Spleen (tissue), 11 donors: ENCODE measurements around the gene CADPS2. TPM values are rescaled to one million over a fixed set of nuclear protein-coding genes. Genes with fewer than 3 reads are reported as not detected.
A peak's percentile ranks its signal among the peaks of the same experiment; 100 is the strongest.

ENCODE experiments used
- DNase-seq: peaks from one replicate; pipeline ENCODE4 v3.0.0-alpha.2; 2020
- H3K27ac ChIP-seq, 8 donors: fragments of 200-600 bp; sonication (generic) in 7 of 8; 1 replicate in 4 of 8; 2 replicates in 4 of 8; pipeline versions ENCODE4 v1.5.0 to v1.8.0; 2016 to 2021; ENCODE audit warnings: inconsistent platforms in 4 of 8, mild to moderate bottlenecking in 4 of 8, moderate library complexity in 1 of 8
- H3K27me3 ChIP-seq, 7 donors: fragments of 200-600 bp; sonication (generic) in 6 of 7; replicated peaks in 1 of 7; 1 replicate in 4 of 7; 2 replicates in 3 of 7; pipeline versions ENCODE4 v1.5.0 to v1.8.0; 2016 to 2021; ENCODE audit warnings: inconsistent platforms in 3 of 7, mild to moderate bottlenecking in 1 of 7
- H3K36me3 ChIP-seq, 6 donors: fragments of 200-600 bp; sonication (generic) in 5 of 6; 1 replicate in 4 of 6; 2 replicates in 2 of 6; pipeline versions ENCODE4 v1.5.0 to v1.8.0; 2016 to 2021; ENCODE audit warnings: inconsistent platforms in 2 of 6
- H3K4me1 ChIP-seq, 6 donors: fragments of 200-600 bp; sonication (generic) in 5 of 6; 1 replicate in 3 of 6; 2 replicates in 3 of 6; pipeline versions ENCODE4 v1.5.0 to v1.8.0; 2016 to 2021; ENCODE audit warnings: inconsistent platforms in 3 of 6
- H3K4me3 ChIP-seq, 8 donors: fragments of 200-600 bp; sonication (generic) in 7 of 8; 1 replicate in 4 of 8; 2 replicates in 4 of 8; pipeline versions ENCODE4 v1.5.0 to v1.8.0; 2016 to 2021; ENCODE audit warnings: inconsistent platforms in 4 of 8, mild to moderate bottlenecking in 4 of 8, moderate library complexity in 2 of 8
- H3K9me3 ChIP-seq, 8 donors: fragments of 200-600 bp; sonication (generic) in 7 of 8; 1 replicate in 4 of 8; 2 replicates in 4 of 8; pipeline versions ENCODE4 v1.5.0 to v1.8.0; 2016 to 2021; ENCODE audit warnings: inconsistent platforms in 4 of 8
- CTCF ChIP-seq, 11 experiments: fragments of 200-600 bp in 7 of 11; fragments of 450-650 bp in 4 of 11; sonication (generic) in 4 of 11; IDR thresholded peaks in 8 of 11; conservative IDR thresholded peaks in 3 of 11; 1 replicate in 7 of 11; 2 replicates in 4 of 11; pipeline versions ENCODE4 v1.4.0 to v1.8.0; 2016 to 2021; ENCODE audit warnings: antibody characterized with exemption in 11 of 11, inconsistent platforms in 4 of 11, mild to moderate bottlenecking in 1 of 11
- POLR2A ChIP-seq, 3 donors: fragments of 450-650 bp; IDR thresholded peaks; one replicate each; pipeline ENCODE4 v1.5.1; 2017; ENCODE audit warnings: antibody characterized with exemption in 3 of 3, mild to moderate bottlenecking in 1 of 3
- POLR2AphosphoS5 ChIP-seq, 3 donors: sonication (generic); formaldehyde crosslinking; IDR thresholded peaks; one replicate each; pipeline ENCODE4 v1.5.1; 2017; ENCODE audit warnings: antibody characterized with exemption in 3 of 3
- WGBS, 5 donors: extraction: QIAGEN DNeasy Blood & Tissue Kit in 3 of 5; methylation state at CpG; one replicate each; pipeline versions ENCODE4 v1.1.5 to v1.1.7; 2013 to 2018; 5-methylcytosine and 5-hydroxymethylcytosine counted together
- intact Hi-C: fragments of 100-400 bp; cut with DNase I; formaldehyde crosslinking; loops from one replicate; pipeline ENCODE4 v1.15.0; 2023; ENCODE audit warnings: low total_unique reads
- polyA plus RNA-seq, 3 donors: library from polyadenylated mRNA; stranded (reverse); fragments of 200-250 nt; gene quantifications; one replicate each; pipeline ENCODE4 v1.2.1, GENCODE V29; 2013
- total RNA-seq, 7 donors: library from RNA; depleted of rRNA in 3 of 7; stranded (reverse); fragments of >200 nt in 3 of 7; fragmentation: NEBNext Ultra II Directional in 4 of 7; extraction: Animal tissue kit (Norgen Biotek cat#: 25700) in 4 of 7; gene quantifications; one replicate each; pipeline versions ENCODE4 v1.1.0 to v1.2.1, GENCODE V29; 2016 to 2021
- donor health status: healthy with polysubstance abuse.
- donor health status: DM: no; HTN: no; CAD: no; lungs with moderate emphysema.
- donor health status: DM: no; HTN: no; CAD: no.
- donor health status: Bipolar disorder and iron deficiency.
- donor health status: healthy.
- donor health status: DM: no; HTN: no; CAD: no.
- donor health status: DM: yes; HTN: yes; CAD: no.

Gene CADPS2
- total and polyA plus RNA-seq, 10 donors, result 2.4 to 19.3 (median 11.7) TPM

DNA sequence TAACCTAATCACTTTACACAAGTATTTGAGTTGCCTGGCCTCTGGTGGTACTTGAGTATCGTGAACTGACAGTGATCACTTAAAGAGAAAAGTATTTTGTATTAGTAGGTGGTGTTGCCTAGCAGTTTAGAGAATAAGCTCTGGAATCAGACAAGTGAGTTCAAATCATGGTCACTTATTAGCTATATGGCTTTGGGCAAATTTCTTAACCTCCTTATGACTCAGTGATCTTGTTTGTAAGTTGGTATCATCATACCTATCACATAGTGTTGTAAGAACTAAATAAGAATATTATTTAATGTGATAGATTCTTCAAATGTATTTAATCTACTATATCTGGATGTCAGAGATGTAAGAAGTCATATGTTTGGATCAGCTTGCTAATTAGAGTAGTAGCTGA lies 351.2 kb downstream of the CADPS2 start:
- 41 to 90% (median 67%) methylated on average over 1 of the region's 1 CpG for WGBS, 5 donors
- TF ChIP-seq POLR2AphosphoS5 (IDR thresholded peaks at IDR 0.05), result no peak
- no peak for TF ChIP-seq CTCF (IDR thresholded peaks at IDR 0.05 in 8 of 11, conservative IDR thresholded peaks at IDR 0.05 in 3 of 11)
- no peak for TF ChIP-seq POLR2A (IDR thresholded peaks at IDR 0.05)
- no peak for DNase-seq
- H3K27me3 ChIP-seq, result no peaks in the 10 kb centered on the region
- no peaks in the 10 kb centered on the region for H3K4me1 ChIP-seq
- no peaks in the 10 kb centered on the region for H3K9me3 ChIP-seq
- no peak overlapping the region for H3K4me3 ChIP-seq
- H3K36me3 ChIP-seq, result no peaks in the 10 kb centered on the region
- H3K27ac ChIP-seq, result no peak overlapping the region
- intact Hi-C loops, result no loop called here

GRCh38 chr7:122532406-122533269 lies 353.6 kb downstream of the CADPS2 start:
- H3K27ac ChIP-seq, result no peak overlapping the region
- intact Hi-C loops, result loop anchor here (5.0 kb wide), 1 partner anchor 440 kb away; no protein-coding TSS in a partner anchor
- no peaks in the 10 kb centered on the region for H3K4me1 ChIP-seq
- TF ChIP-seq CTCF (IDR thresholded peaks at IDR 0.05 in 8 of 11, conservative IDR thresholded peaks at IDR 0.05 in 3 of 11), result peak in 4 of 11 experiments; percentile 12 to 37 (median 24)
- no peak for TF ChIP-seq POLR2AphosphoS5 (IDR thresholded peaks at IDR 0.05)
- TF ChIP-seq POLR2A (IDR thresholded peaks at IDR 0.05), result no peak
- no peaks in the 10 kb centered on the region for H3K9me3 ChIP-seq
- H3K27me3 ChIP-seq, result no peaks in the 10 kb centered on the region
- no peak for DNase-seq
- 22 to 34% (median 26%) methylated on average over 9 of the region's 9 CpGs for WGBS, 5 donors
- H3K4me3 ChIP-seq, result no peak overlapping the region
- H3K36me3 ChIP-seq, result no peaks in the 10 kb centered on the region

DNA sequence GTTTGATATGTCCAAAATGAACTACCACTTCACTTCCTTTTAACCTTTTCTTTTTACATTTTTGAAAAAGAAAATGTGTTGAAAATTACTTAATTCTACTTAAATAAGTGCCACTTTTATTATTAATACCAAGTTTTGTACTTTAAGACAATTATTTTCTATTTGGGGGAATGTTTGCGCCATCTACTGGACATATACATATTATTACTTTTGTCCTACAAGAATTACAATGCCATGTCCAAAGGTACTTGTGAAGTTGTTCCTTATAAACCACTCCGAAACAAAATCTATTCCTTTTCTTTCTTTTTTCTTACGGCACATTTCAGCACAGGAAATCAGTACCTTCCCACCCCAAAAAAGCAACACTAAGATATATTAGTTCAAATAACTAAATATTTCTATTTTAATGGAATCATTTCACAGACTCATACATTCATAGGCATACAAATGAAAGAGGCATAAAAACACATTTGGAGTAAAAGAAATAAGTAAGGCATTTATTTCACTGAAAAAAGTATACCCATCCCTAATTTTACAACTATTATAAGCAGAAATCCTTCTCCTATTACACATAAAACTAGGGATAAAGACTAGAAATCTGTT lies 357.3 kb downstream of the CADPS2 start:
- H3K9me3 ChIP-seq, result no peaks in the 10 kb centered on the region
- H3K36me3 ChIP-seq, result no peaks in the 10 kb centered on the region
- DNase-seq, result no peak
- H3K27me3 ChIP-seq, result no peaks in the 10 kb centered on the region
- intact Hi-C loops, result no loop called here
- H3K4me3 ChIP-seq, result no peak overlapping the region
- TF ChIP-seq POLR2AphosphoS5 (IDR thresholded peaks at IDR 0.05) (no peak), POLR2A (IDR thresholded peaks at IDR 0.05) (no peak), CTCF (IDR thresholded peaks at IDR 0.05 in 8 of 11, conservative IDR thresholded peaks at IDR 0.05 in 3 of 11) (peak in 7 of 11 experiments; percentile 12 to 54 (median 35))
- no peak overlapping the region for H3K27ac ChIP-seq
- WGBS, 5 donors, result 26 to 35% (median 29%) methylated on average over 3 of the region's 3 CpGs
- no peaks in the 10 kb centered on the region for H3K4me1 ChIP-seq

- no peak overlapping the region for H3K27ac ChIP-seq
- no peaks in the 10 kb centered on the region for H3K36me3 ChIP-seq
- no peaks in the 10 kb centered on the region for H3K9me3 ChIP-seq
- no peak for DNase-seq
- no peaks in the 10 kb centered on the region for H3K4me1 ChIP-seq
- H3K27me3 ChIP-seq, result no peaks in the 10 kb centered on the region
- TF ChIP-seq CTCF (IDR thresholded peaks at IDR 0.05 in 8 of 11, conservative IDR thresholded peaks at IDR 0.05 in 3 of 11) (no peak), POLR2A (IDR thresholded peaks at IDR 0.05) (no peak), POLR2AphosphoS5 (IDR thresholded peaks at IDR 0.05) (no peak)
- H3K4me3 ChIP-seq, result no peak overlapping the region
- 84 to 95% (median 90%) methylated on average over 5 of the region's 5 CpGs for WGBS, 5 donors
- intact Hi-C loops, result no loop called here
Observed at GRCh38 chr7:122525355-122525754, 360.9 kb downstream of the CADPS2 start.
